ENCODE measurements around the gene FBXO9.

The FBXO9 gene

GRCh38 chr6:53065266-53066076, at the start of gene FBXO9:
TSS of gene FBXO9 (plus strand) at chr6:53065404. CDS start at chr6:53065790, 386 bp downstream.
- peak; percentile 91 for DNase-seq (ENCODE audit: low spot score)

GRCh38 chr6:53015486-53015885, 49.7 kb upstream of the FBXO9 start:
- DNase-seq (ENCODE audit: low spot score) = no peak

- no peak for DNase-seq (ENCODE audit: low spot score)
Observed at GRCh38 chr6:53018446-53018845, 46.8 kb upstream of the FBXO9 start.

- DNase-seq (ENCODE audit: low spot score) = no peak
Observed at GRCh38 chr6:53020005-53020744, 45.0 kb upstream of the FBXO9 start.

- no peak for DNase-seq (ENCODE audit: low spot score)
Observed at GRCh38 chr6:53023323-53023722, 41.9 kb upstream of the FBXO9 start.

GRCh38 chr6:53026526-53026925, 38.7 kb upstream of the FBXO9 start:
- DNase-seq (ENCODE audit: low spot score) = no peak

GRCh38 chr6:53027131-53027718, 38.0 kb upstream of the FBXO9 start:
- DNase-seq (ENCODE audit: low spot score) = no peak

GRCh38 chr6:53028467-53028866, 36.7 kb upstream of the FBXO9 start:
- no peak for DNase-seq (ENCODE audit: low spot score)

- no peak for DNase-seq (ENCODE audit: low spot score)
Observed at GRCh38 chr6:53029257-53029656, 35.9 kb upstream of the FBXO9 start.

- no peak for DNase-seq (ENCODE audit: low spot score)
Observed at GRCh38 chr6:53029761-53030160, 35.4 kb upstream of the FBXO9 start.

- no peak for DNase-seq (ENCODE audit: low spot score)
Observed at GRCh38 chr6:53031281-53031680, 33.9 kb upstream of the FBXO9 start.

- DNase-seq (ENCODE audit: low spot score) = no peak
Observed at GRCh38 chr6:53032849-53033248, 32.4 kb upstream of the FBXO9 start.

- peak; percentile 31 for DNase-seq (ENCODE audit: low spot score)
Observed at GRCh38 chr6:53033764-53034163, 31.4 kb upstream of the FBXO9 start.

- no peak for DNase-seq (ENCODE audit: low spot score)
Observed at GRCh38 chr6:53035549-53036213, 29.5 kb upstream of the FBXO9 start.

- no peak for DNase-seq (ENCODE audit: low spot score)
Observed at GRCh38 chr6:53038141-53038540, 27.1 kb upstream of the FBXO9 start.

GRCh38 chr6:53038596-53038995, 26.6 kb upstream of the FBXO9 start:
- no peak for DNase-seq (ENCODE audit: low spot score)

- peak; percentile 25 for DNase-seq (ENCODE audit: low spot score)
Observed at GRCh38 chr6:53041356-53041755, 23.8 kb upstream of the FBXO9 start.

GRCh38 chr6:53042112-53042511, 23.1 kb upstream of the FBXO9 start:
- peak; percentile 66 for DNase-seq (ENCODE audit: low spot score)

- DNase-seq (ENCODE audit: low spot score) = peak; percentile 77
Observed at GRCh38 chr6:53043581-53043980, 21.6 kb upstream of the FBXO9 start.

GRCh38 chr6:53044071-53044470, 21.1 kb upstream of the FBXO9 start:
- DNase-seq (ENCODE audit: low spot score) = no peak

GRCh38 chr6:53044572-53044971, 20.6 kb upstream of the FBXO9 start:
- no peak for DNase-seq (ENCODE audit: low spot score)

- DNase-seq (ENCODE audit: low spot score) = no peak
Observed at GRCh38 chr6:53045891-53046673, 19.1 kb upstream of the FBXO9 start.
